GM12873 (cell line): ENCODE results near the gene CUL2.

Experiments used
- TF ChIP-seq, protein P1 (sequence below): IDR thresholded peaks from 2 replicates; pipeline ENCODE4 v1.5.1; 2012; ENCODE audit warnings: low read depth, mild to moderate bottlenecking, moderate library complexity, low read length, control low read depth; ENCODE audit not compliant: insufficient read depth; ENCODE audit errors: missing control alignments

CUL2 gene

DNA sequence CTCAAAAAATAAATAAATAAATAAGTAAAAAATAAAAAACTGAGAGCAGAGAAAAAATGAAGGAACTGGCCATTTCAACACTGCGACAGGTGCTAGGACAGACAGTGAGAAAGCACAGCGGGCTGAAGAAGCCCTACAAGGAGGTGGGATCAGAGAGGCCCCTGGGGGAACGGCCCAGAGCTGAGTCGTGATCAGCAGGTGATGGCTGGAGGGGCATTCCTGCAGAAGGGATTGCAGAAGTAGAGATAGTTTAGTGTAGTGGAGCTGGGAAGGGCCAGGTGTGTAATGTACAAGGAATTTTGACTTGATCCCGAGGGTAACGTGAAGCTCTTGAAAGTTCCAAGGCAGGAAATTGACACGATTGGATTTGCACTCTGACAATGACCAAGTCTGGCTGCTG lies 112.1 kb downstream of the CUL2 start:
- TF ChIP-seq, protein P1, sequence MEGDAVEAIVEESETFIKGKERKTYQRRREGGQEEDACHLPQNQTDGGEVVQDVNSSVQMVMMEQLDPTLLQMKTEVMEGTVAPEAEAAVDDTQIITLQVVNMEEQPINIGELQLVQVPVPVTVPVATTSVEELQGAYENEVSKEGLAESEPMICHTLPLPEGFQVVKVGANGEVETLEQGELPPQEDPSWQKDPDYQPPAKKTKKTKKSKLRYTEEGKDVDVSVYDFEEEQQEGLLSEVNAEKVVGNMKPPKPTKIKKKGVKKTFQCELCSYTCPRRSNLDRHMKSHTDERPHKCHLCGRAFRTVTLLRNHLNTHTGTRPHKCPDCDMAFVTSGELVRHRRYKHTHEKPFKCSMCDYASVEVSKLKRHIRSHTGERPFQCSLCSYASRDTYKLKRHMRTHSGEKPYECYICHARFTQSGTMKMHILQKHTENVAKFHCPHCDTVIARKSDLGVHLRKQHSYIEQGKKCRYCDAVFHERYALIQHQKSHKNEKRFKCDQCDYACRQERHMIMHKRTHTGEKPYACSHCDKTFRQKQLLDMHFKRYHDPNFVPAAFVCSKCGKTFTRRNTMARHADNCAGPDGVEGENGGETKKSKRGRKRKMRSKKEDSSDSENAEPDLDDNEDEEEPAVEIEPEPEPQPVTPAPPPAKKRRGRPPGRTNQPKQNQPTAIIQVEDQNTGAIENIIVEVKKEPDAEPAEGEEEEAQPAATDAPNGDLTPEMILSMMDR, result no peak

DNA sequence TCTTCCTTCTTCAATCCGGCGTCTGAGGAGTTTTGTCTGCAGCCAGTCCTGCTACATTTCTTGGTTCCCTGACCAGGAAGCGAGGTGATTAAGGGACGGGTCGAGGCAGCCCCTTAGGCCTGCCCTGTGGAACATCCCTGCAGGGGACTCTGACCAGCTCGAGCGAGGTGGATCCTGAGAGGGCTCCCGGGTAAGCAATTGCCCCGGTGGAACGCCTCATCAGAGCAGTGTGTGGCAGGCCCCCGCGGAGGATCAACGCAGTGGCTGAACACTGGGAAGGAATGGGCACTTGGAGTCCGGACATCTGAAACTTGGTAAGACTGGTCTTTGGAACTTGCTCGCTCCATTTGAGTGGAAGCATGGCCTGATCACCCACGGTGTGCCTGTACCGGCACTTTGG lies 121.0 kb downstream of the CUL2 start:
- TF ChIP-seq, protein P1, result no peak

DNA sequence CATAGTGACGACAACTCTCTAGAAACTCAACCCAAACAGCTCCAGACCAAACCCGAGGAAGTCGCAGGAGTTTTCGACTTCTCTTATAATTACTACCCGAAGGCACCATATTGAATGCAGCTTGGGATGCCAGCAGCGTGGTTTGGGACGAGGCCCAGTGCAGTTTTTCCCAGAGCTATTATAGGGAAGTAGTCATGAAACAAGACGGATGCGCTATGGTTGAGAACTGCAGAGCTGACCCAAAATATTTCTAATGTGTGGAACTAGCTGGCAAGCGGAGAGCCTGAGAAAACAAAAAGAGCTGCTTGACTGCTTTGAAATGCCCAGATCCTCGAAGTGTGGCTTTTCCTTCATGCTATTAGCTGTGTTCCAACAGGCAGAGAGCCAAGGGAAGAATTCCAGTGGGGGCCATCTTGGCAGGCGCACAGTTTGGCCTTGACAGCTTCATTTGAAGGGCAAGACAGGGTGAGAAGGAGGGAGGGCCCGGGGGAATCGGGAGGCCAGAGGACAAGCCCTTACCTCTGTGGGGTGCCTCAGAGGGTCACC lies 122.7 kb downstream of the CUL2 start:
- TF ChIP-seq, protein P1, result no peak

DNA sequence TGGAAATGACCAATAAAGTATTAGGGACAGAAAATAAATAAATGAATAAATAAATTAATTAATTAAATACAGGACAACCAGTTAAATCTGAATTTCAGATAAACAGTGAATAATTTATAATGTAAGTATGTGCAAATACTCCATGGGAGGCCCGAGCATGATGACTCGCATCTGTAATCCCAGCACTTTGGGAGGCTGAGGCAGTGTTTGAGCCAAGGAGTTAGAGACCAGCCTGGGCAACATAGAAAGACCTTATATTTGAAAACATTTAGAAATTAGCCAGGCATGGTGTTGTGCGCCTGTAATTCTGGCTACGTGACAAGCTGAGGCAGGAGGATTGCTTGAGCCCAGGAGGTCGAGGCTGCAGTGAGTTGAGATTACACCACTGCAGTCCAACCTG lies 123.7 kb downstream of the CUL2 start:
- TF ChIP-seq, protein P1, result no peak

DNA sequence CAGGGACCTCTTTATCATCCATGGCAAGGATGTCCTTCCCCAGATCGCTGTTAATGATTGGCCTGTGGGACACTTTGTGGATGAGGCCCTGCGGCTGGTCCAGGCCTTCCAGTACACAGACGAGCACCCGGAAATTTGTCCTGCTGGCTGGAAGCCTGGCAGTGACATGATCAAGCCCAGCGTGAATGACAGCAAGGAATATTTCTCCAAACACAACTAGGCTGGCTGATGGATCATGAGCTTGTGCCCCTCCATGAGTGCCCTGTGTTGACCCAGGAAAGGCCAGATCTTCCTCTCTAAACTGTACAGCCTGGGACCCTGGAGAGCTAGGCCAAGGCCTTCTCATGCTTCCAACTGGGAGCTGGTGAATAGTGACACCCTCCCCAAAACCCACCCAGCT lies 124.1 kb downstream of the CUL2 start:
- TF ChIP-seq, protein P1, result no peak

DNA sequence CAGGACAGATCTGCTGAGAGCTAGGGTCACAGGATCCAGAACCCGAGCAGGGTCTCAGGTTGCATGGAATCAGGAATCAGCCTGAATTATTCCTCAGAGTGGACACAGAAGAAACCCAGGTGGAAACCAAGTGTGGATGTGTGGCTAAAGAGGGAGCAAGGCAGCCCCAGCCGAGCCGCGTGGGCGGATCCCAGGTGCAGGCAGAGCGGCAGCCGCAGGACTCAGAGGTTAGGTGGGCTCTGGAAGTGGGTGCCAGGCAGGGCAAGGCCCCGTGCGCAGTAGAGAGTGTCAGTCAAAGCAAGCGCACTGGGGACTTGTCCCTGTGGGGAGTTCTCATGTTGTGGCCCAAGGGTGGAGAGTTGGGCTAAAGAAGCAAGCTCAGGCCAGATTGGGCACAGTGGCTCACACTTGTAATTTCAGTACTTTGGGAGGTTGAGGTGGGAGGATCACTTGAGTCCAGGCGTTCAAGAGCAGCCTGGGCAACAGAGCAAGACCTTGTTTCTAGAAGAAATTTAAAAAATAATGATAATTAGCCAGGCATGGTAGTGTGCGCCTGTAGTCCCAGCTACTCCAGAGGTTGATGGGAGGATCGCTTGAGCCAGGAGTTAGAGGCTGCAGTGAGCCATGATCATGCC lies 125.9 kb downstream of the CUL2 start:
- TF ChIP-seq, protein P1, result no peak

DNA sequence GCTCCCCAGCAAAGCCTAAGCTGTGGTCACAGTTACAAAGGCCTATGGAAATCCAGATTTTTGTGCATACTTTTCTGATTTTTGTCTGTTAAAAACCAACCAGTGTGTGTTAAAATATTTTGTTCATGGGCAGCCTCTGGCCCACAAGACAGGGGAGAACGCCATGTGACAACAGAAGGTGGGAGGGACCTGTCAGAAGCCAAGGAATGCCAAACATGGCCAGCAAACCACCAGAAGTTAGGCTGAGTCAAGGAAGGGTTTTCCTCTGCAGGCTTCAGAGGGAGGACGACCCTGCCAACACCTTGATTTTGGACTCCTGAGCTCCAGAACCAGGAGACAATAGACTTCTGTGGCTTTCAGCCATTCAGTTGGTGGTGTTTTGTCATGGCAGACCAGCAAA lies 127.3 kb downstream of the CUL2 start:
- TF ChIP-seq, protein P1, result no peak

DNA sequence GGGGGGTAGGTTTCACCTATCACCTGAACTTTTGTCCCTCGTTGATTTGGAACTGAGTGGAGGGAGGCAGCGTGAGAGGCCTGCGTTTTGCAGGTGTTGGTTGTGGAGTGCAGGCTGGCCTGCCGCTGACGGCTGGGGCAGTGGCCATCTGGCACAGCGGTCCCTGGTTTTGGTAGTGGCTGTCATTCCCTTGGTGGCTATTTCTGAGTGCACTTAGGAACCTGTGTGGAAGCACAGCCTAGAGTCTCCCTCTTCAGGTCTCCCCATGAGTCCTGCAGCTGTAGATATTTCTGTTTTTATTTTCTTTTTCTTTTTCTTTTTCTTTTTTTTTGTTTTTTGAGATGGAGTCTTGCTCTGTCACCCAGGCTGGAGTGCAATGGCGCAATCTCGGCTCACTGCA lies 129.2 kb downstream of the CUL2 start:
- TF ChIP-seq, protein P1, result no peak
